ENCODE data around the gene ZGPAT. TPM values are rescaled to one million over a fixed set of nuclear protein-coding genes. Genes with fewer than 3 reads are reported as not detected.

Gene ZGPAT
- total and polyA plus RNA-seq, 9 of the 15 experiments (the other 6 are each of a cell fraction or from before 2014, with no cell fraction given), result 0.14 to 26.6 (median 7.4) TPM

GRCh38 chr20:63740627-63741353, 33.0 kb downstream of the ZGPAT start (continued):
- TF ChIP-seq MGA (IDR thresholded peaks at IDR 0.05) (no peak), HDGF (IDR thresholded peaks at IDR 0.05) (peak; percentile 72; the same call in 1 of the 2 replicates), ZNF584 (CRISPR knock-in tag; IDR thresholded peaks at IDR 0.05; ENCODE audit: low read depth) (no peak), GTF2E2 (tag; IDR thresholded peaks at IDR 0.05) (no peak), POLR2A (conservative IDR thresholded peaks at IDR 0.05) (peak; percentile 62), TCFL5 (CRISPR knock-in tag; conservative IDR thresholded peaks at IDR 0.05) (no peak), GABPB2 (CRISPR knock-in tag; conservative IDR thresholded peaks at IDR 0.05) (no peak), MXI1 (IDR thresholded peaks at IDR 0.05; ENCODE audit: low read depth, low read length) (no peak), TCF3 (CRISPR knock-in tag; IDR thresholded peaks at IDR 0.05) (no peak; the same call in 1 of the 2 replicates), ZNF24 (IDR thresholded peaks at IDR 0.05) (no peak), EP400 (IDR thresholded peaks at IDR 0.05) (peak; percentile 79), RAD51 (IDR thresholded peaks at IDR 0.05; ENCODE audit: borderline replicate concordance, low read depth) (no peak), NFATC3 (IDR thresholded peaks at IDR 0.05) (no peak), ZNF445 (CRISPR knock-in tag; IDR thresholded peaks at IDR 0.05; ENCODE audit: low read depth) (no peak)
- TF ChIP-seq, protein P1, sequence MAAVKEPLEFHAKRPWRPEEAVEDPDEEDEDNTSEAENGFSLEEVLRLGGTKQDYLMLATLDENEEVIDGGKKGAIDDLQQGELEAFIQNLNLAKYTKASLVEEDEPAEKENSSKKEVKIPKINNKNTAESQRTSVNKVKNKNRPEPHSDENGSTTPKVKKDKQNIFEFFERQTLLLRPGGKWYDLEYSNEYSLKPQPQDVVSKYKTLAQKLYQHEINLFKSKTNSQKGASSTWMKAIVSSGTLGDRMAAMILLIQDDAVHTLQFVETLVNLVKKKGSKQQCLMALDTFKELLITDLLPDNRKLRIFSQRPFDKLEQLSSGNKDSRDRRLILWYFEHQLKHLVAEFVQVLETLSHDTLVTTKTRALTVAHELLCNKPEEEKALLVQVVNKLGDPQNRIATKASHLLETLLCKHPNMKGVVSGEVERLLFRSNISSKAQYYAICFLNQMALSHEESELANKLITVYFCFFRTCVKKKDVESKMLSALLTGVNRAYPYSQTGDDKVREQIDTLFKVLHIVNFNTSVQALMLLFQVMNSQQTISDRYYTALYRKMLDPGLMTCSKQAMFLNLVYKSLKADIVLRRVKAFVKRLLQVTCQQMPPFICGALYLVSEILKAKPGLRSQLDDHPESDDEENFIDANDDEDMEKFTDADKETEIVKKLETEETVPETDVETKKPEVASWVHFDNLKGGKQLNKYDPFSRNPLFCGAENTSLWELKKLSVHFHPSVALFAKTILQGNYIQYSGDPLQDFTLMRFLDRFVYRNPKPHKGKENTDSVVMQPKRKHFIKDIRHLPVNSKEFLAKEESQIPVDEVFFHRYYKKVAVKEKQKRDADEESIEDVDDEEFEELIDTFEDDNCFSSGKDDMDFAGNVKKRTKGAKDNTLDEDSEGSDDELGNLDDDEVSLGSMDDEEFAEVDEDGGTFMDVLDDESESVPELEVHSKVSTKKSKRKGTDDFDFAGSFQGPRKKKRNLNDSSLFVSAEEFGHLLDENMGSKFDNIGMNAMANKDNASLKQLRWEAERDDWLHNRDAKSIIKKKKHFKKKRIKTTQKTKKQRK (IDR thresholded peaks at IDR 0.05; ENCODE audit: borderline replicate concordance, low read depth, low read length), result no peak
